ENCODE data around the gene TTC19.

TTC19 gene

GRCh38 chr17:15973016-15973415 lies 26.6 kb upstream of the TTC19 start:
- no peak overlapping the region for H2BK120ac ChIP-seq (ENCODE audit: low read depth, low read length)
- no peak overlapping the region for H2BK5ac ChIP-seq (ENCODE audit: low read depth, low read length, poor library complexity, severe bottlenecking)
- no peak overlapping the region for H3K9ac ChIP-seq (ENCODE audit: low read length)
- H3K4ac ChIP-seq (ENCODE audit: low read depth in 1 of 2, low read length in 2 of 2), result no peak overlapping the region
- H2AK5ac ChIP-seq (ENCODE audit: low read length, severe bottlenecking), result no peak overlapping the region
- no peak overlapping the region for H4K91ac ChIP-seq (ENCODE audit: low read length)
- no peak for DNase-seq
- no peak overlapping the region for H3K27ac ChIP-seq (ENCODE audit: low read length, poor library complexity, severe bottlenecking)
- no peaks in the 10 kb centered on the region for H3K27me3 ChIP-seq (ENCODE audit: control insufficient read depth in 1 of 2, insufficient read depth in 1 of 2, low read length in 2 of 2)
- H3K36me3 ChIP-seq (ENCODE audit: control insufficient read depth in 1 of 2, insufficient read depth in 2 of 2, low read depth in 1 of 2, low read length in 2 of 2), result peaks cover 7 to 31% of the 10 kb centered on the region in 2 experiments
- no peaks in the 10 kb centered on the region for H3K9me3 ChIP-seq (ENCODE audit: control insufficient read depth, low read length)
- H3K14ac ChIP-seq (ENCODE audit: low read length in 2 of 2), result no peak overlapping the region
- no peak overlapping the region for H3K18ac ChIP-seq (ENCODE audit: low read depth in 1 of 2, low read length in 2 of 2)
- peaks cover 6% of the 10 kb centered on the region for H3K4me1 ChIP-seq (ENCODE audit: control insufficient read depth, insufficient read depth, low read depth, low read length)
- no peak overlapping the region for H2BK15ac ChIP-seq (ENCODE audit: low read depth, poor library complexity, severe bottlenecking)
- no peak overlapping the region for H2BK12ac ChIP-seq (ENCODE audit: low read length in 2 of 2)
- H3K23ac ChIP-seq (ENCODE audit: low read length in 2 of 2), result no peak overlapping the region
- peaks cover 40% of the 10 kb centered on the region for H3K79me1 ChIP-seq (replicated peaks; ENCODE audit: low read length, poor library complexity, severe bottlenecking)
- no peak overlapping the region for H4K8ac ChIP-seq (ENCODE audit: low read length)
- H2AFZ ChIP-seq (ENCODE audit: low read depth, low read length), result no peak overlapping the region
- H3K4me2 ChIP-seq (ENCODE audit: low read length, poor library complexity, severe bottlenecking), result no peak overlapping the region
- H3K4me3 ChIP-seq (ENCODE audit: insufficient read depth in 1 of 2, low read depth in 1 of 2, low read length in 2 of 2), result no peak overlapping the region

- H3K14ac ChIP-seq (ENCODE audit: low read length in 2 of 2), result no peak overlapping the region
- H3K4me2 ChIP-seq (ENCODE audit: low read length, poor library complexity, severe bottlenecking), result no peak overlapping the region
- H3K79me1 ChIP-seq (replicated peaks; ENCODE audit: low read length, poor library complexity, severe bottlenecking), result peaks cover 34% of the 10 kb centered on the region
- H2BK5ac ChIP-seq (ENCODE audit: low read depth, low read length, poor library complexity, severe bottlenecking), result no peak overlapping the region
- no peak overlapping the region for H3K4ac ChIP-seq (ENCODE audit: low read depth in 1 of 2, low read length in 2 of 2)
- peaks cover 3% of the 10 kb centered on the region for H3K4me1 ChIP-seq (ENCODE audit: control insufficient read depth, insufficient read depth, low read depth, low read length)
- H2BK120ac ChIP-seq (ENCODE audit: low read depth, low read length), result no peak overlapping the region
- no peak for DNase-seq
- H3K36me3 ChIP-seq (ENCODE audit: control insufficient read depth in 1 of 2, insufficient read depth in 2 of 2, low read depth in 1 of 2, low read length in 2 of 2), result peaks cover 7 to 38% of the 10 kb centered on the region in 2 experiments
- H4K91ac ChIP-seq (ENCODE audit: low read length), result no peak overlapping the region
- H3K23ac ChIP-seq (ENCODE audit: low read length in 2 of 2), result no peak overlapping the region
- WGBS, result 95% methylated on average over 6 of the region's 6 CpGs
- no peaks in the 10 kb centered on the region for H3K9me3 ChIP-seq (ENCODE audit: control insufficient read depth, low read length)
- H2BK15ac ChIP-seq (ENCODE audit: low read depth, poor library complexity, severe bottlenecking), result no peak overlapping the region
- H2AK5ac ChIP-seq (ENCODE audit: low read length, severe bottlenecking), result no peak overlapping the region
- no peak overlapping the region for H2BK12ac ChIP-seq (ENCODE audit: low read length in 2 of 2)
- no peak overlapping the region for H3K4me3 ChIP-seq (ENCODE audit: insufficient read depth in 1 of 2, low read depth in 1 of 2, low read length in 2 of 2)
- no peak overlapping the region for H3K27ac ChIP-seq (ENCODE audit: low read length, poor library complexity, severe bottlenecking)
- H3K9ac ChIP-seq (ENCODE audit: low read length), result peak overlapping the region; percentile 5
- H4K8ac ChIP-seq (ENCODE audit: low read length), result no peak overlapping the region
- H2AFZ ChIP-seq (ENCODE audit: low read depth, low read length), result no peak overlapping the region
- no peaks in the 10 kb centered on the region for H3K27me3 ChIP-seq (ENCODE audit: control insufficient read depth in 1 of 2, insufficient read depth in 1 of 2, low read length in 2 of 2)
- H3K18ac ChIP-seq (ENCODE audit: low read depth in 1 of 2, low read length in 2 of 2), result no peak overlapping the region
Observed at GRCh38 chr17:15973834-15974233, 25.8 kb upstream of the TTC19 start.

GRCh38 chr17:15977894-15978293 lies 21.7 kb upstream of the TTC19 start:
- Histone ChIP-seq H4K91ac (ENCODE audit: low read length) (no peak overlapping the region), H3K9ac (ENCODE audit: low read length) (no peak overlapping the region), H3K27me3 (ENCODE audit: control insufficient read depth in 1 of 2, insufficient read depth in 1 of 2, low read length in 2 of 2) (no peaks in the 10 kb centered on the region), H2AFZ (ENCODE audit: low read depth, low read length) (no peak overlapping the region), H3K4me1 (ENCODE audit: control insufficient read depth, insufficient read depth, low read depth, low read length) (peaks cover 3% of the 10 kb centered on the region), H2BK12ac (ENCODE audit: low read length in 2 of 2) (no peak overlapping the region), H2AK5ac (ENCODE audit: low read length, severe bottlenecking) (no peak overlapping the region), H2BK120ac (ENCODE audit: low read depth, low read length) (no peak overlapping the region), H3K14ac (ENCODE audit: low read length in 2 of 2) (no peak overlapping the region), H3K4ac (ENCODE audit: low read depth in 1 of 2, low read length in 2 of 2) (no peak overlapping the region), H3K4me2 (ENCODE audit: low read length, poor library complexity, severe bottlenecking) (no peak overlapping the region), H2BK15ac (ENCODE audit: low read depth, poor library complexity, severe bottlenecking) (no peak overlapping the region), H3K4me3 (ENCODE audit: insufficient read depth in 1 of 2, low read depth in 1 of 2, low read length in 2 of 2) (no peak overlapping the region), H4K8ac (ENCODE audit: low read length) (no peak overlapping the region), H3K23ac (ENCODE audit: low read length in 2 of 2) (no peak overlapping the region), H3K36me3 (ENCODE audit: control insufficient read depth in 1 of 2, insufficient read depth in 2 of 2, low read depth in 1 of 2, low read length in 2 of 2) (peaks cover 7 to 56% of the 10 kb centered on the region in 2 experiments), H3K27ac (ENCODE audit: low read length, poor library complexity, severe bottlenecking) (no peak overlapping the region), H3K18ac (ENCODE audit: low read depth in 1 of 2, low read length in 2 of 2) (no peak overlapping the region), H3K9me3 (ENCODE audit: control insufficient read depth, low read length) (no peaks in the 10 kb centered on the region), H3K79me1 (replicated peaks; ENCODE audit: low read length, poor library complexity, severe bottlenecking) (peaks cover 19% of the 10 kb centered on the region), H2BK5ac (ENCODE audit: low read depth, low read length, poor library complexity, severe bottlenecking) (no peak overlapping the region)
- 100% methylated on average over 2 of the region's 2 CpGs for WGBS
- no peak for DNase-seq

GRCh38 chr17:15978606-15979005 lies 21.0 kb upstream of the TTC19 start:
- Histone ChIP-seq H2BK120ac (ENCODE audit: low read depth, low read length) (no peak overlapping the region), H2BK5ac (ENCODE audit: low read depth, low read length, poor library complexity, severe bottlenecking) (no peak overlapping the region), H3K9me3 (ENCODE audit: control insufficient read depth, low read length) (no peaks in the 10 kb centered on the region), H3K23ac (ENCODE audit: low read length in 2 of 2) (no peak overlapping the region), H2AFZ (ENCODE audit: low read depth, low read length) (no peak overlapping the region), H2AK5ac (ENCODE audit: low read length, severe bottlenecking) (no peak overlapping the region), H3K4me3 (ENCODE audit: insufficient read depth in 1 of 2, low read depth in 1 of 2, low read length in 2 of 2) (no peak overlapping the region), H3K4me2 (ENCODE audit: low read length, poor library complexity, severe bottlenecking) (no peak overlapping the region), H4K91ac (ENCODE audit: low read length) (no peak overlapping the region), H2BK15ac (ENCODE audit: low read depth, poor library complexity, severe bottlenecking) (no peak overlapping the region), H3K18ac (ENCODE audit: low read depth in 1 of 2, low read length in 2 of 2) (no peak overlapping the region), H3K14ac (ENCODE audit: low read length in 2 of 2) (no peak overlapping the region), H3K4me1 (ENCODE audit: control insufficient read depth, insufficient read depth, low read depth, low read length) (no peaks in the 10 kb centered on the region), H4K8ac (ENCODE audit: low read length) (no peak overlapping the region), H3K36me3 (ENCODE audit: control insufficient read depth in 1 of 2, insufficient read depth in 2 of 2, low read depth in 1 of 2, low read length in 2 of 2) (peaks cover 7 to 56% of the 10 kb centered on the region in 2 experiments), H2BK12ac (ENCODE audit: low read length in 2 of 2) (no peak overlapping the region), H3K9ac (ENCODE audit: low read length) (no peak overlapping the region), H3K27me3 (ENCODE audit: control insufficient read depth in 1 of 2, insufficient read depth in 1 of 2, low read length in 2 of 2) (no peaks in the 10 kb centered on the region), H3K27ac (ENCODE audit: low read length, poor library complexity, severe bottlenecking) (no peak overlapping the region), H3K79me1 (replicated peaks; ENCODE audit: low read length, poor library complexity, severe bottlenecking) (peaks cover 15% of the 10 kb centered on the region), H3K4ac (ENCODE audit: low read depth in 1 of 2, low read length in 2 of 2) (no peak overlapping the region)
- DNase-seq, result no peak
- 89% methylated on average over 1 of the region's 1 CpG for WGBS

All from mesenchymal stem cell (in vitro differentiated cells and primary cell).